GM12891 (cell line): Measurements from ENCODE around the gene BCAS1.

Experiments
- POLR2A ChIP-seq: IDR thresholded peaks from 2 replicates; pipeline ENCODE4 v1.6.1; 2011; ENCODE audit warnings: low read depth, low read length, control low read depth
- POLR2AphosphoS5 ChIP-seq: IDR thresholded peaks from 2 replicates; pipeline ENCODE4 v1.6.1; 2011; ENCODE audit warnings: low read depth, low read length, control low read depth
- POU2F2 ChIP-seq: IDR thresholded peaks from 2 replicates; pipeline ENCODE4 v1.6.1; 2011; ENCODE audit warnings: low read depth, mild to moderate bottlenecking, control low read depth, low read length, moderate library complexity
- TAF1 ChIP-seq: IDR thresholded peaks from 2 replicates; pipeline ENCODE4 v1.6.1; 2011; ENCODE audit warnings: low read depth, low read length, control low read depth

GRCh38 chr20:53942973-53943372, 127.4 kb downstream of the BCAS1 start:
- no peak for TF ChIP-seq POLR2A
- no peak for TF ChIP-seq POLR2AphosphoS5
- no peak for TF ChIP-seq TAF1
- peak; percentile 36; the same call in 1 of the 2 replicates for TF ChIP-seq POU2F2
